T-helper 17 cell (primary cell): ENCODE measurements around the gene RAP2C. TPM values are rescaled to one million over a fixed set of nuclear protein-coding genes. Genes with fewer than 3 reads are reported as not detected.
"Not testable (repeated sequence)": the region's sequence is repeated elsewhere in the genome, so short reads cannot be mapped to it uniquely, and the experiment has no call there.

Source experiments
- ATAC-seq: fragments of 150-1000 bp; cut with Tn5 transposase; 2 replicates; pipeline ENCODE4 v1.10.0; 2021; ENCODE audit warnings: mild to moderate bottlenecking, moderate library complexity
- DNase-seq, 3 donors: peaks; one replicate each; pipeline versions ENCODE4 v3.0.0 to v3.0.0-alpha.2; 2020 to 2021
- H3K9me3 ChIP-seq: one replicate; pipeline ENCODE4 v1.7.0; 2013; ENCODE audit warnings: low read length, mild to moderate bottlenecking; ENCODE audit not compliant: control insufficient read depth, poor library complexity, severe bottlenecking
- H3K27ac Mint-ChIP-seq: one replicate; pipeline ENCODE4 v1.8.0; 2022; ENCODE audit warnings: mild to moderate bottlenecking, moderate library complexity, mixed read lengths
- H3K27me3 Mint-ChIP-seq: one replicate; pipeline ENCODE4 v1.8.0; 2022; ENCODE audit warnings: mixed read lengths
- H3K36me3 Mint-ChIP-seq: one replicate; pipeline ENCODE4 v1.8.0; 2022; ENCODE audit warnings: low read depth, mixed read lengths
- H3K4me1 Mint-ChIP-seq: one replicate; pipeline ENCODE4 v1.8.0; 2022; ENCODE audit warnings: mild to moderate bottlenecking, mixed read lengths
- H3K4me3 Mint-ChIP-seq: one replicate; pipeline ENCODE4 v1.8.0; 2022; ENCODE audit warnings: mild to moderate bottlenecking, moderate library complexity, mixed read lengths
- total RNA-seq, 4 donors: library from RNA in 2 of 4; stranded (reverse) in 2 of 4; gene quantifications; one replicate each; pipeline ENCODE4 v1.2.3 and lab custom pipeline; 2022 to 2026

Gene RAP2C
- total RNA-seq, 2 donors from 2014 or later, result 38.5 to 47.2 TPM

GRCh38 chrX:132188175-132188574 is 31.1 kb downstream of the RAP2C start:
- H3K9me3 ChIP-seq, result no peaks in the 10 kb centered on the region
- Mint-ChIP-seq H3K4me1 (no peaks in the 10 kb centered on the region), H3K4me3 (no peak overlapping the region), H3K27ac (no peak overlapping the region), H3K27me3 (no peaks in the 10 kb centered on the region), H3K36me3 (no peaks in the 10 kb centered on the region)
- DNase-seq (no peak), ATAC-seq (no peak)

- no peak for DNase-seq
- H3K4me1 Mint-ChIP-seq, result no peaks in the 10 kb centered on the region
These were observed 31.8 kb downstream of the RAP2C start for GRCh38 chrX:132187451-132187850.

GRCh38 chrX:132184871-132185270 is 34.4 kb downstream of the RAP2C start:
- DNase-seq (no peak), ATAC-seq (no peak)
- H3K4me1 Mint-ChIP-seq, result no peaks in the 10 kb centered on the region
- H3K4me3 Mint-ChIP-seq, result no peak overlapping the region
- no peaks in the 10 kb centered on the region for H3K27me3 Mint-ChIP-seq
- H3K9me3 ChIP-seq, result no peaks in the 10 kb centered on the region
- no peak overlapping the region for H3K27ac Mint-ChIP-seq
- H3K36me3 Mint-ChIP-seq, result no peaks in the 10 kb centered on the region

More at GRCh38 chrX:132187451-132187850, 31.8 kb downstream of the RAP2C start:
- H3K27ac Mint-ChIP-seq, result no peak overlapping the region
- no peaks in the 10 kb centered on the region for H3K27me3 Mint-ChIP-seq
- no peaks in the 10 kb centered on the region for H3K36me3 Mint-ChIP-seq
- no peaks in the 10 kb centered on the region for H3K9me3 ChIP-seq
- H3K4me3 Mint-ChIP-seq, result no peak overlapping the region
- ATAC-seq, result no peak

- no peaks in the 10 kb centered on the region for H3K4me1 Mint-ChIP-seq
- H3K9me3 ChIP-seq, result no peaks in the 10 kb centered on the region
- H3K4me3 Mint-ChIP-seq, result no peak overlapping the region
- ATAC-seq, result no peak
- no peak overlapping the region for H3K27ac Mint-ChIP-seq
- no peaks in the 10 kb centered on the region for H3K27me3 Mint-ChIP-seq
- DNase-seq, result no peak
- H3K36me3 Mint-ChIP-seq, result no peaks in the 10 kb centered on the region
These were observed 37.9 kb downstream of the RAP2C start for GRCh38 chrX:132181364-132181763.

GRCh38 chrX:132180929-132181328 is 38.3 kb downstream of the RAP2C start:
- no peaks in the 10 kb centered on the region for H3K36me3 Mint-ChIP-seq
- H3K27ac Mint-ChIP-seq, result no peak overlapping the region
- H3K27me3 Mint-ChIP-seq, result no peaks in the 10 kb centered on the region
- DNase-seq, result no peak
- no peaks in the 10 kb centered on the region for H3K9me3 ChIP-seq
- no peak for ATAC-seq
- H3K4me3 Mint-ChIP-seq, result no peak overlapping the region
- H3K4me1 Mint-ChIP-seq, result no peaks in the 10 kb centered on the region

GRCh38 chrX:132173647-132174046 is 45.6 kb downstream of the RAP2C start:
- no peak for ATAC-seq
- no peaks in the 10 kb centered on the region for H3K9me3 ChIP-seq
- Mint-ChIP-seq H3K4me3 (no peak overlapping the region), H3K4me1 (no peaks in the 10 kb centered on the region), H3K36me3 (no peaks in the 10 kb centered on the region), H3K27me3 (no peaks in the 10 kb centered on the region), H3K27ac (no peak overlapping the region)
- no peak for DNase-seq

- Mint-ChIP-seq H3K36me3 (no peaks in the 10 kb centered on the region), H3K4me3 (no peak overlapping the region), H3K27me3 (peaks cover 3% of the 10 kb centered on the region), H3K4me1 (no peaks in the 10 kb centered on the region), H3K27ac (no peak overlapping the region)
- no peaks in the 10 kb centered on the region for H3K9me3 ChIP-seq
- ATAC-seq (no peak), DNase-seq (no peak)
These were observed 47.4 kb downstream of the RAP2C start for GRCh38 chrX:132171881-132172280.

GRCh38 chrX:132171478-132171877 is 47.8 kb downstream of the RAP2C start:
- DNase-seq, result no peak
- no peaks in the 10 kb centered on the region for H3K4me1 Mint-ChIP-seq
- H3K4me3 Mint-ChIP-seq, result no peak overlapping the region
- H3K36me3 Mint-ChIP-seq, result no peaks in the 10 kb centered on the region
- H3K27me3 Mint-ChIP-seq, result peaks cover 6% of the 10 kb centered on the region
- no peaks in the 10 kb centered on the region for H3K9me3 ChIP-seq
- no peak overlapping the region for H3K27ac Mint-ChIP-seq
- ATAC-seq, result no peak

- H3K9me3 ChIP-seq, result no peaks in the 10 kb centered on the region
- no peak overlapping the region for H3K27ac Mint-ChIP-seq
- peaks cover 6% of the 10 kb centered on the region for H3K27me3 Mint-ChIP-seq
- ATAC-seq (no peak), DNase-seq (no peak)
- no peak overlapping the region for H3K4me3 Mint-ChIP-seq
- no peaks in the 10 kb centered on the region for H3K36me3 Mint-ChIP-seq
- H3K4me1 Mint-ChIP-seq, result no peaks in the 10 kb centered on the region
These were observed 49.7 kb downstream of the RAP2C start for GRCh38 chrX:132169554-132169953.

GRCh38 chrX:132165651-132166050 is 53.6 kb downstream of the RAP2C start:
- no peak for DNase-seq
- Mint-ChIP-seq H3K4me1 (no peaks in the 10 kb centered on the region), H3K27me3 (peaks cover 11% of the 10 kb centered on the region), H3K4me3 (no peak overlapping the region), H3K36me3 (peaks cover 3% of the 10 kb centered on the region), H3K27ac (no peak overlapping the region)
- H3K9me3 ChIP-seq, result no peaks in the 10 kb centered on the region
- no peak for ATAC-seq

GRCh38 chrX:132165005-132165404 is 54.2 kb downstream of the RAP2C start:
- no peaks in the 10 kb centered on the region for H3K4me1 Mint-ChIP-seq
- H3K27me3 Mint-ChIP-seq, result peaks cover 11% of the 10 kb centered on the region
- no peak for ATAC-seq
- no peak overlapping the region for H3K4me3 Mint-ChIP-seq
- peaks cover 3% of the 10 kb centered on the region for H3K36me3 Mint-ChIP-seq
- DNase-seq, result no peak
- H3K27ac Mint-ChIP-seq, result no peak overlapping the region
- no peaks in the 10 kb centered on the region for H3K9me3 ChIP-seq

- H3K27me3 Mint-ChIP-seq, result peaks cover 11% of the 10 kb centered on the region
- DNase-seq, H3K9me3 ChIP-seq, H3K4me3 Mint-ChIP-seq, ATAC-seq, H3K36me3 Mint-ChIP-seq, H3K4me1 Mint-ChIP-seq, H3K27ac Mint-ChIP-seq: not testable (repeated sequence)
These were observed 56.2 kb downstream of the RAP2C start for GRCh38 chrX:132163094-132163493.

GRCh38 chrX:132153166-132153565 is 66.1 kb downstream of the RAP2C start:
- H3K9me3 ChIP-seq, result no peaks in the 10 kb centered on the region
- H3K27ac Mint-ChIP-seq, result no peak overlapping the region
- H3K27me3 Mint-ChIP-seq, result no peaks in the 10 kb centered on the region
- no peak overlapping the region for H3K4me3 Mint-ChIP-seq
- ATAC-seq (no peak), DNase-seq (no peak)
- no peaks in the 10 kb centered on the region for H3K36me3 Mint-ChIP-seq
- no peaks in the 10 kb centered on the region for H3K4me1 Mint-ChIP-seq
